Activated CD4-positive, CD25-positive, alpha-beta regulatory T cell treated with anti-CD3 and anti-CD28 coated beads, Interleukin-2, amount 50 U/mL, for 24 hours (primary cell): ENCODE measurements around the gene LYL1.

ENCODE experiments used
- ATAC-seq, 2 donors: fragments of 150-1000 bp; cut with Tn5 transposase; one replicate each; pipeline ENCODE4 v1.10.0; 2021; ENCODE audit warnings: mild to moderate bottlenecking in 1 of 2, moderate library complexity in 1 of 2

Gene LYL1

GRCh38 chr19:13128583-13128982, 25.9 kb upstream of the LYL1 start:
- ATAC-seq, result no peak

DNA sequence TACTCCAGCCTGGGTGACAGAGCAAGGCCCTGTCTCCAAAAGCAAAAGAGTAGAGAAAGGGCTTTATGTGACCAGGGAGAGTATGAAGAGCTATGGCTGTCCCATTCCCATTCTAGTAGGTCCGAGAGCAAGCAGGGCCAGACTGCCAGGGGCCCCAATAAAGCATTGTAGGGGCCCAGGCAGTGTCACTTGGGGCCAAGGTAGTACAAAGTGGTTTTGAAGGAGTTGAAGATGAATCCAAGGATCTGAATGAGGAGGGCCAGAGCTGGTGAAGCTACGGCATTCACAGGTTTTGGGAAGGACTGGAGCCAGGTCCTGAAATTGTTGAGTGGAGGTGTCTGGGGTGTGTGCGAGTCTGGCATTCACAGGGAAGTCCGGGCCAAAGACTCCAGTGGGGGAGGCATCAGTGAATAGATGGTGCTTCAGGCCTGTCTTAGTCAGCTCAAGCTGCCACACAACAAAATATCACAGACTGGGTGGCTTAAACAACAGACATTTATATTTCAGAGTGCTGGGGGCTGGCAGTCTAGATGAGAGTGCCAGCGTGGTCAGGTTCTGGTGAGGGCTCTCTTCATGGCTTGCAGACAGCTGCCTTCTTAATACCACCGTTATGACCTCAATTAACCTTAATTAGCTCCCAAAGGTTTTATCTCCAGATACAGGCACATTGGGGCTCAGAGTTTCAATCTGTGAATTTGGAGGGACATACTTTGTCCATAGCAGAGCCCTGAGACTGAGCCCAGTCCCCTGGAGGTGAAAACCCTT, 25.3 kb upstream of the LYL1 start:
- no peak for ATAC-seq

- ATAC-seq, result no peak
Measured at GRCh38 chr19:13127051-13127450, 24.4 kb upstream of the LYL1 start.

GRCh38 chr19:13122980-13123957, 20.6 kb upstream of the LYL1 start:
- ATAC-seq, result no peak

- no peak for ATAC-seq
Measured at GRCh38 chr19:13122275-13122878, 19.7 kb upstream of the LYL1 start.

GRCh38 chr19:13121551-13122274, 19.1 kb upstream of the LYL1 start:
- ATAC-seq, result no peak

GRCh38 chr19:13120817-13121216, 18.2 kb upstream of the LYL1 start:
- ATAC-seq, result no peak

- ATAC-seq, result no peak
Measured at GRCh38 chr19:13120031-13120430, 17.4 kb upstream of the LYL1 start.

- no peak for ATAC-seq
Measured at GRCh38 chr19:13119627-13120026, 17.0 kb upstream of the LYL1 start.

DNA sequence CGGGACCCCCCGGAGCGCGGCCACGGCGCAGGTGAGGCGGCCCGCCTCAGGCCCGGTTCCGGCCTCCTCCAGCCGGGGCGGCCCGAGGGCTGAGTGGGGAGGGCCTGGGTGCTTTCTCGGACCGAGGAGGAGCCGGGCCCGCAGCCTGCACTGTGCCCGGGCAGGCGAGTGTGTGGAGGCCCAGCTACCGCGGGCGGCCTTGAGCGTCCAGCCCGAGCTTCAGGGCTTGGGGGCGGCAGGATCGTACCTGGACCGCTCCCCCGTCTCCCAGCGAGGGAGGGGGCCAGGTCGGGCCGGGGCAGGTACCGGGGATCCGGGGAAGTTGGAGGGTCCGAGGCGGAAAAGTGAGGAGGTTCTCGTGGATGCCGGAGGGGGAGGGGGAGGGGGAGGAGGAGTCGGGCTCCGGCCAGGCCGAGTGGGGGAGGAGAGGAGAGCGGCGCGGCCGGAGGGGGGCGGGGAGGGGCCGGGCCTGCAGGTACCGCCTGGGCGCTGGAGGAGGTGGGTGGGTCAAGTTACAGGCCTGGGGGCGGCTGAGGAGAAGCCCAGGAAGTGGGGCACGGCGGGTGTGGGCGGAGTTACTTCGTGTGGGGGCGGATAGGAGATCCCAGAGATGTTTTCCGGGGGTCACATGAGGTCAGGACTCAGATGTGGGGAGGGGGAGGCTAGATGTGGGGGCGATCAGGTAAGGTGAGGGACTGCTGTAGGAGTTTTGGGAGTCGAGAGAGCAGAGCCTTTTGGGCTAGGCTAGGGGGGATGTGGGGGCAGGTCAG, 16.0 kb upstream of the LYL1 start:
- ATAC-seq, result peak; percentile 0 to 2

DNA sequence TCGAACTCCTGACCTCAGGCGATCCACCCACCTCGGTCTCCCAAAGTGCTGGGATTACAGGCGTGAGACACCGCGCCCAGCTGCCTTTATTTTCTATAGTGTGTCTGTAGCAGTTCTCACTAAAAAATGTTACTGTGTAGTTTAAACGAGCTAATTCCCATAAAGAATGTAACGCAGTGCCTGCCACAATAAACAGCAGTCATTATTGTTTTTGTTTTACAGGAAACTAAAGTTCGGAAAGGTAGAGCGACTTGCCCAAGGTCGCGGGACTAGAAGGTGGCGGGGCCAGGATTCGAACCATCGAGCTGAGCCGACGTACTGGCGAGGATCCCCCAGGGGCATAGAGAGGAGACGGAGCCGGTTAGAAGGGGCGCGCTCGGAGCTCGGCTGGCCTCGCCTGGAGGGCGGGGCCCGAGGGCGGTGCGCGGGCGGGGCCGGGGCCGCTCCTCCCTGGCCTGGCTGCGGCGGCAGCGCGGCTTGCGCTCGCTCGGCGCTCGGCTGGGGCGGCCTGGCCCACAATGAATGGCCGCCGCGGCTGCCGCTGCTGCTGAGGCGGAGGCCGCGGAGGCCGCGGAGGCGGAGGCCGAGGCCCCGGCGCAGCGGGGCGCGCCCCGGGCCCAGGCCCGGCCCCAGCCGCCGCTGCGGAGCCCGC, 15.2 kb upstream of the LYL1 start, which contains the start of gene NACC1:
NACC1 (plus strand) TSS at position 493 of the 652 bp plus-strand sequence. CDS start 16,944 bp downstream, outside the sequence.
- ATAC-seq, result peak; percentile 77 to 83

- peak in 1 of 2 donors; percentile 2 for ATAC-seq
Measured at GRCh38 chr19:13117176-13117771, 14.6 kb upstream of the LYL1 start.

GRCh38 chr19:13116282-13117175, 13.9 kb upstream of the LYL1 start, which contains the start of gene TRMT1:
TSS of gene TRMT1 (minus strand) at chr19:13116740. CDS start at chr19:13116399, 341 bp downstream.
- peak; percentile 52 to 59 for ATAC-seq

DNA sequence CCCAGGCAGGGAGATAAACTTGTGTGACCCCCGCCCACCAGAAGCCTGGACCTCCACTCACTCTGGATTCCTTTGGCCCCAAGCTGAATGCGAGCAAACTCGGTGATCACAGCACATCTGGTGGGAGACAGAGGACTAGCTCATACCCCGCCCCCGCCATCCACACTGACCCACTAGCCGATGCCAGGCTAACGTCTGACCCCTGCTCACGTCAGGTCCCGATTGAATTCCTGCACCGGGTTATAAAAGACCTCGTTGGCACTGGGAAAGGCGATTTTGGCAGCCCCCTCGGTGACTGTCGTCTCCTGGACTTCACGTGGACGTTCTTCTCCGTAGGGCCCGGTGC, 13.3 kb upstream of the LYL1 start:
- ATAC-seq, result no peak

- no peak for ATAC-seq
Measured at GRCh38 chr19:13112555-13112954, 9.9 kb upstream of the LYL1 start.

DNA sequence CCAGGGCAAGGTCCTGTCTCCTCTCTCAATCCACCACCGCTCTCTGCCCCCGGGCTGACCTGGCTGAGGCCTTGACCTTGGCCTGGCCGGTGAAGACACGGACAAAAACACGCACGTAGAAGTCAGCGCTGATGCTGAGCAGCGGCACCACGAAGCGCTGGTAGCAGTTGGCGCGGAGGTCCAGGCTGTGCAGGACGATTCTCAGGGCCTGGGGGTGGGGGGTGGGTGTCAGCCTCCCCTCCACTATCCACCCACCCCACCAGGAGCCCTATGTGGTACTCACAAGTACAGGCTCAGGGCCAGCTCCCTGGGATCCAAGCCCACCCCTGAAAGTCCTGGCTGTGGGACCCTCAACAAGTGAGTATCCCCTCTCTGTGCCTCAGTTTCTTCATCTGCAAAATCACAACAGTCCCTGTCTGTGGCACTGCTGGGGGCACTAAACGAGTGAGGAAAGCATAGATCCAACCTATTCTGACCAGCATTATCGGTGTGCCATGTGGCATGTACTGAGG, 7.5 kb upstream of the LYL1 start:
- ATAC-seq, result no peak

DNA sequence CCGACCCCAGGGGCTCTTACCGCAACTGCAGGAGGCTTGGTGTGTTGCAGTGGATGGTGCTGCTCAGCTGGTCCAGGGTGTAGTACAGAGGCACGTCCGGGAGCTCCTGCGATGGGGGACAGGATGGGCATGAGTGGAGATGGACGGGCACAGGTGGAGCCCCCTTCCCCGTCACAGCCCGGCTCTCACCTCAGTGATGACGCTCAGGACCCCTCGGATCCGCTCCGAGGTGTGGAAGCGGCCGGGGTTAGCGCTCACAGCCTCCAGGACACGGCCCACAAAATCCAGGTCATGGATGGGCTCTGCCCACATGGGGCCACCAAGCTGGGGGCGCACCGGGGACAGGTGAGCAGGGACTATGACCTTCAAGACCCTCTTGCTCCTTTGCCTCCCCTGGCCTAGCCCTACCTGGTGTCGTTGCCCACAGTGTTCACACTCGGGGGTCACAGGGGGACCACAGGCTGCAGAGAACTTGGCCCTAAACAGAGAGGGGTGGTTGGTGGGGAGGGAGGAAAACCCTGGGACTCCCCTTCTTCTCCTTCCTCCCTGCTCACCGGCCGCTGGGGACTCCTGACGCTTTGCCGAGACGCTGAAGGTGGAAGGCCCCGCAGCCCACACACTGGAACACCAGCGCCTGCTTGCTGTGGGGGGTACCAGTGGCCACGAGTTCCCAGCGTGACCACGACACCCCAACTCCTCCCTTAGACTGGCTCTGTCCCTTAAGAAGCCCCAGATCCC, 6.9 kb upstream of the LYL1 start:
- ATAC-seq, result no peak
